ENCODE results near the gene CRACDL.

- TF ChIP-seq, protein P1, sequence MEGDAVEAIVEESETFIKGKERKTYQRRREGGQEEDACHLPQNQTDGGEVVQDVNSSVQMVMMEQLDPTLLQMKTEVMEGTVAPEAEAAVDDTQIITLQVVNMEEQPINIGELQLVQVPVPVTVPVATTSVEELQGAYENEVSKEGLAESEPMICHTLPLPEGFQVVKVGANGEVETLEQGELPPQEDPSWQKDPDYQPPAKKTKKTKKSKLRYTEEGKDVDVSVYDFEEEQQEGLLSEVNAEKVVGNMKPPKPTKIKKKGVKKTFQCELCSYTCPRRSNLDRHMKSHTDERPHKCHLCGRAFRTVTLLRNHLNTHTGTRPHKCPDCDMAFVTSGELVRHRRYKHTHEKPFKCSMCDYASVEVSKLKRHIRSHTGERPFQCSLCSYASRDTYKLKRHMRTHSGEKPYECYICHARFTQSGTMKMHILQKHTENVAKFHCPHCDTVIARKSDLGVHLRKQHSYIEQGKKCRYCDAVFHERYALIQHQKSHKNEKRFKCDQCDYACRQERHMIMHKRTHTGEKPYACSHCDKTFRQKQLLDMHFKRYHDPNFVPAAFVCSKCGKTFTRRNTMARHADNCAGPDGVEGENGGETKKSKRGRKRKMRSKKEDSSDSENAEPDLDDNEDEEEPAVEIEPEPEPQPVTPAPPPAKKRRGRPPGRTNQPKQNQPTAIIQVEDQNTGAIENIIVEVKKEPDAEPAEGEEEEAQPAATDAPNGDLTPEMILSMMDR (IDR thresholded peaks at IDR 0.05): no peak
- TF ChIP-seq TCF7L2 (IDR thresholded peaks at IDR 0.05; ENCODE audit: low read depth, low read length): no peak
Observed at GRCh38 chr2:98871506-98871905, 64.5 kb downstream of the CRACDL start.

All from Panc1 (cell line).